Cardiac fibroblast (primary cell): Measurements from ENCODE around the gene TTC33.
A peak's percentile ranks its signal among the peaks of the same experiment; 100 is the strongest.

ENCODE experiments used
- DNase-seq, 2 donors: peaks; one replicate each; pipeline versions ENCODE4 v3.0.0 to v3.0.0-alpha.2; 2010; ENCODE audit warnings: low read depth in 2 of 2
- H3K4me3 ChIP-seq, 2 donors: replicated peaks in 1 of 2; 1 replicate in 1 of 2; 2 replicates in 1 of 2; pipeline ENCODE4 v1.5.1; 2011; ENCODE audit warnings: low read depth in 2 of 2, low read length in 2 of 2, mild to moderate bottlenecking in 2 of 2, moderate library complexity in 1 of 2
- CTCF ChIP-seq: IDR thresholded peaks from one replicate; pipeline ENCODE4 v1.5.1; 2011; ENCODE audit warnings: low read depth, mild to moderate bottlenecking, low read length, inconsistent platforms

The TTC33 gene

DNA sequence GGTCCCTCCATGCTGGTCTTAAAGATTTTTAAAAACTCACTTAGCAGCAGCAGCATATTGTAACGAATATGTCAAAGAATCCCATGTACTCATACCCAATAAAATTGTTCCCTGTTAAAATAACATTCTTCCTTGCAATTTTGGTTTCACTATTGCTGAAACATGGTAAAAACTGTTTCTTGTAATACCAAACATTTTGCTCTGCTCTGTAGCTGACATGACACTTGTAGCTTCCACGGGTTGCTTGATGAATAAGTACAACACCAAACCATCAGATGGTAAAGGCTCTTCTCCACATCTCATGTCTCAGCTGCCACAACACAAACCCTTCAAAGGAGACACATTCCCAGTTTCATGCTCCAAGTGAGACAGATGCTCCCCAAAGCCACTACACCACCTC is 256.8 kb downstream of the TTC33 start:
- H3K4me3 ChIP-seq = no peak overlapping the region
- TF ChIP-seq CTCF = no peak
- no peak for DNase-seq

DNA sequence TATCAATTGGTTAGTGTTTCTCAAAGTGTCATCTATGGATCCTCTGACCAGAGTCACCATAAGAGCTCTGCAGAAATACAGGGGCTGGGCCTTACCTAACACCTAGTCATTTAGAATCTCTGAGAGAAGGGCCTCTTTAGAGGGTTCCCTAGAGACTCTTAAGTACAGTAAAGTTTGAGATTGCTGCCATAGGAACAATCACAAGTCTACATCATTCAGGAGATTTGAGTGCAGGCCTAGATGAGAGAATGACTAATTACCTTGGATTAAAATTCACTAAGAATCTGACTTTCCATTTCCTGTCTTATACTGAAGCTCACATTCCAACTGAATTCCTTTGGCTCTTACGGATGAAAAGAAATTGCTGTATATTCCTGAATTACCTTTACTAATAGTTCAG is 258.2 kb downstream of the TTC33 start:
- no peak for TF ChIP-seq CTCF
- H3K4me3 ChIP-seq = no peak overlapping the region
- peak; percentile 34 to 66 for DNase-seq

DNA sequence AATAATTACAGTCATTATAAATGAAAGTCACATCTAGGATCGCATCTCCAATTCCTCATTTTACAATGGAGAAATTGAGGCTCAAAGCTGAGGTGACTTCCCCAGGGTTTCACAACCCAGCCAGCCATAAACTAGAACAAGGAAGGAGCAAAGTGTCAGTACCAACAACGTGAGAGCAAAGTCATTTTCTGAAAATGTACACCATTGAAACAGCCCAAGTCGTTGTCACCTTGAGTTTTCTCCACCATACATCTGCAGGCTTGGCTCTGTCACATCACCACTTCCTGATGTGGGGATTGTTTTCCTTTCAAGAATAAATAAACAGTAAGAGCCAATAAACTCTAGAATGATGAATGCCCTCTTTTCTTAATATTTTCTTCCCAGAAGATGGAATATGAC is 260.5 kb downstream of the TTC33 start:
- no peak for DNase-seq
- no peak overlapping the region for H3K4me3 ChIP-seq
- TF ChIP-seq CTCF = no peak

GRCh38 chr5:40494631-40495236 is 261.0 kb downstream of the TTC33 start:
- H3K4me3 ChIP-seq = no peak overlapping the region
- no peak for DNase-seq
- TF ChIP-seq CTCF = no peak

- no peak overlapping the region for H3K4me3 ChIP-seq
- no peak for DNase-seq
- TF ChIP-seq CTCF = no peak
Measured at GRCh38 chr5:40492056-40492455, 263.7 kb downstream of the TTC33 start.

DNA sequence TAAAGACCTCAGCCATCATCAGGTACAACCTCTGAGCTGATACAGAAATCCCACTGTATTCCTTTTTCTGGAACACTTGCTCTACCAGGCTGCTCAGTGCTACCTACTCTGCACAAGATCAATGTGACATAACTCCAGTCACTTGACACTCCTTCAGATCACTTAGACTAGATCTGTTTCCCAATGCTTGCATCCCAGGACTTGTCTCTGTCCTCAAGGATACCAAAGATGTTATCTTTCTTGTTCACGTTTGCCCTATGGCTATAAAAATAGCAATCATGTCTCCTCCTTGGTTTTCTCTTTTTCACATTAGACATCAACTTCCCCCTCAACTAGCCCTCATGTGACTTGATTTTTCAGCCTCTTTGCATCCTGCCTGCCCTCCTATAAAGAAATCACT is 264.1 kb downstream of the TTC33 start:
- DNase-seq = no peak
- no peak for TF ChIP-seq CTCF

More for the DNA sequence above, 264.1 kb downstream of the TTC33 start:
- H3K4me3 ChIP-seq = no peak overlapping the region
